GM19025 (cell line): ENCODE results near the gene GNAL.

Source experiments
- ATAC-seq: cut with Tn5 transposase; IDR thresholded peaks from one replicate; pipeline ENCODE4 v1.9.1; 2021; ENCODE audit warnings: mild to moderate bottlenecking, low read depth, moderate library complexity; ENCODE audit not compliant: unreplicated experiment

GNAL gene

DNA sequence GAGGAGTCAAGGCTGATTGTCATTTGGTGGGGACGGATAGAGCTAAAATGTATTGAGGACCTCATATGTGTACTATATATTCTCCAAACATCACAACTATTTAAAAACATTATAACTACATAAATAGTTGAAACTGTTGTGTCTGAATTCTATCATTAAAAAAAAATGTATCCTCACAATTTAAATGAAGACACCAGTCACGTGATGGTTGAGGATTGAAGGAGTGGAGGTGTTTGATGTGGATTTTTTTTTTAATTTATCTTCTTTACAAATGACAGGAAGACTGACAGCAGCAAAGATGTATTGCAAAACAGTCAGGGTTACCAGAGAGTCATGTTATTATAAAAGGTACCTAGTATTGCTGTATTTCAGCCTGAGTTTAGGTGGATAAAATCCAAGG lies 30.0 kb downstream of the GNAL start:
- no peak for ATAC-seq

DNA sequence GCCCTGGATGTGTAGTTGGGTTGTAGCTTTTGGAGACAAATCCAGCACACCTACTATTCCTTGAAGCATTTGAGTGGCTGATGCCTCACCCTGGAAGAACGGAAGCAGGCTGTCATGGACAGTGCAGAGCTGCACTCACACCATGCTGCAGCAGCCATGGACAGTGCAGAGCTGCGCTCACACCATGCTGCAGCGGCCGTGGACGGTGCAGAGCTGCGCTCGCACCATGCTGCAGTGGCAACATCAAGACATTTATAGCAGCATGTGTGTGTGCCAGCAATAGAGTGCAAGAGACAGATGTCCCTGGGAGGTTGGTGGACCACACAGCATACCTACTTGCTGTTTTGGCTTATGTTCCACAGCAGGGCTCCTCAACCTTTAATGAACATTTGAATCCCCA lies 30.6 kb downstream of the GNAL start:
- no peak for ATAC-seq

DNA sequence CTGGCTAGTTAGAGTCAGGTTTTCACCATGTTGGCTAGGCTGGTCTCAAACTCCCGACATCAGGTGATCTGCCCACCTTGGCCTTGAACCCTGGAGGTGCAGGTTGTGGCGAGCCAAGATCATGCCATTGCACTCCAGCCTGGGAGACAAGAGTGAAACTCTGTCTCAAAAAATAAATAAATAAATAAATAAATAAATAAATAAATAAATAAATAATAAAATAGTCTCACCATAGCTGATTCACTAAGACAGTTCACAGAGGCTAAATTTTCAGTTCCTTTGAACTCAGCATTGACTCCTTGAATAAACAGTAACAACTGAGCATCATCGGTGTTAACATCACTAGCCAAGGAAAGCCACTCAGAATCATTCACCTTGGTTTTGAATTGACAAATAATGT lies 32.7 kb downstream of the GNAL start:
- no peak for ATAC-seq

DNA sequence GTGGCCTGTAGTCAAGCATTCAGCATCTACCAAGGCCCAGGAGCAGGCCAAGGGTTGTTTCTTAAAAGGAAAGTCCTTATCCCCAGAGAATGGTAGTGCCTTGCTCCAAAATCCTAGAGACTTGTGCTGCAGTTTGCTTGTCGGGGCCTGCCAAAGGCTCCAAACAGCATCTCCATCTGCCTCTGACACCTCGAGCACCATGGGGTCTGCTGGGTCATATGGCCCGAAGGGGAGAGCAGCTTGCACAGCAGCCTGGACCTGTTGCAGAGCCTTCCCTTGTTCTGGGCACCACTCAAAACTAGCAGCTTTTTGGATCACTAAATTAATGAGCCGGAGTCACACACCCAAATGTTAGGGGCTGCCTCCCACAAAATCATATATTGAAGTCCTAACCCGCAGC lies 35.7 kb downstream of the GNAL start:
- no peak for ATAC-seq

DNA sequence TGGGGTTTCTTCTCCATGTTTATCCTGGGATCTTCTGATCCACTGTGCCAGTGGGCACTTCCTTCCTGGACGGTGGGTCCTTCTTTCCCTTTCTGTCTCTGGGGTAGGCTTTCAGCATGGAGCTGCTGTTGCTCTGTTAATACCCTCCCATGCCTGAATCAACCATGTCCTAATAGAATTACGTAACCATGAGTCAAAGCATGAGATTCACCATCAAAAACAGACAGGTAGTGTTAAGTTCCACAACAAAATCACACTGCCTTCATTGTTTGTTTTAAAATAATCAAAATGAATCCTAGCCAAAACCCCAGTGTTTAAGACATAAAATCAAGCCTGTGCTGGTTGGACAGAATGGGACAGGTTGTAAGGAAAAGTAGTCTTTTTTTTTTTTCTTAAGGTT lies 37.5 kb downstream of the GNAL start:
- ATAC-seq = no peak

DNA sequence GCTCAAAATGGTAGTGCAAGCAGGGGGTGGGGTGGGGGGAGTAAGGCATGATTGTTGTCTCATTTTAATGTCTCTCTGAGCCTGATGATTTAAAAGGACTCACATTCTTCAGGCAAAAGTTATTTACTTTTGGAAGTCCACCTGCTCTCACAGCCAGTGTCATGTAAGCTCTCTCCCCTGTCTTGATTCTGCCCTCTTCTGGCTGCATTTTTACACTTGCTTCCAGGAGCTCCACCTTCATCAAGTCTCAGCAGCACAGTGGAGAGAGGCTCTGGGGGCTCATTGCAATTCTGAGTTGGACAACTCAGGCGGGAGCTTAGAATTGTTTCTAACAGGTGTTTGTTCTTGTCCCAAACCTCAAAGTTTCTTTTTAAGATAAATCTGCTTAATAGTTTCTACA lies 39.2 kb downstream of the GNAL start:
- no peak for ATAC-seq

DNA sequence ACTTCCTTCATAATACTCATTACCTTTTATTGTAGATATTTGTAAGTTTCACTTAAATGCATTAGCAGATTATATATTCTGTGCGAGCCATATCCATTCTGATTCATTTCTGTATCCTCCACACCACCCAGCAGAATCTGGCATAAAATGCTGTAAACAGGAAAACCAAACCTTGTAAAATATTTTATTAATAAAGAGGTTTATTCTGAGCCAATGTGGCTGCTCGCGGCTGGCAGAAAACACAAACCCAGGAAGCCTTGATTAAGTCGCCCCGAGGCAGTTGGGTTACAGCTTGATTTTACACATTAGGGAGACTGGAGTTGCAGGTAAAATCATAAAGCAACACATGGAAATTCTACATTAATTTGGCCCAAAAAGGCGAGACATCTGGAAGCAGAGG lies 40.5 kb downstream of the GNAL start:
- ATAC-seq = no peak

DNA sequence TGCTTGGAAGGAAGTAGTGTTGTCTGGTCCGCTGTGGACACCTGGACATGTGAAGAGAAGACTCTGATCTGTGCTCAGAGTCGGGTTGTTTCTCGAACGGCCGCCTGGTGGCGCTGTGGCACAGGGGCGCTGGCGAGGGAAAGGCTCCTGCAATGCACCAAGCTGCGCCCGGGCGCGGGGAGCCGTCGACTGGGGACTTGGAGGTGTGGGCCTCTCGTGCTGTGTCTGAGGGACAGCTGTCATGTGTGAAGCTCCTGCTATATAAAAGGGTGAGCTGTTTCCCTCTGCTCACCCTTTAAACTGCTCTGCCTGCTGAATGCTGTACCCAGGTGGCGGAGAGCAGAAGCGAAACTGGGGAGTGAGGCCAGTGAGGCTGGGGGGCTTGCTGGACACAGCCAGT lies 44.0 kb downstream of the GNAL start:
- peak; percentile 63 for ATAC-seq

DNA sequence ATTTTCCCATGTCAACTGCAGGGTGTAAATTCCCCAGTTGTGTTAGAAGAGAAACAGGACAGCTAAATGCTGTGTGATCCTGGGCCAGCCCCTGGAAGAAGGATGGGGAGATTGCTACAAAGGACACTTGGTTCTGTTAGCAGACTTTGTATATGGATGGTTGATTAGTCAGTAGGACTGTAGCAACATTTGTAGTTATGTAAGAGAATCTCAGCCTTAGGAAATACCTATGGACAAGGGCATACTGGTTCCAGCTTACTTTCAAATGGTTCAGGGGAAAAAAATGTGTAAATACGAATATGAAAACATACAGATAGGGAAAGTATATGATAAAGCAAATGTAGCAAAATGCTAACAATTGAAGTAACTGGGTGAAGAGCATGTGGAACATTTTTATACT lies 47.6 kb downstream of the GNAL start:
- no peak for ATAC-seq

DNA sequence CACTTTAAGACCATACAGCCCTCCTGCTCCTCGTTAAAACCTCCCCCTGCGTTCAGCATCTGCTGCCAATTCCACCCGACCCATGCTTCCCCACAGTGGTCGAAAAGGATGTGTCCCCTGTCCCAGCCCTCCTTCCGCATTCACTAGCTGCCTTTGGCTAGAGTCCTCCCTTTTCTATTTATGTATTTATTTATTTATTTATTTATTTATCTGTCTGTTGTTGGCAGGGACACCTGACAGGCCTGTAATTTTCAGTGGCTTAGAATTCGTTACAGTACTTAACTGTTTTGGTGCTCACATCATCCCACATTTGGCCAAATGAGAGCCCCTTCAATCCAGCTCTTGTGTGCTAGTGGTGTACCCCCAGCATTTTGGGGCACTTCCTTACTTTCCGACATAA lies 50.8 kb downstream of the GNAL start:
- ATAC-seq = no peak

DNA sequence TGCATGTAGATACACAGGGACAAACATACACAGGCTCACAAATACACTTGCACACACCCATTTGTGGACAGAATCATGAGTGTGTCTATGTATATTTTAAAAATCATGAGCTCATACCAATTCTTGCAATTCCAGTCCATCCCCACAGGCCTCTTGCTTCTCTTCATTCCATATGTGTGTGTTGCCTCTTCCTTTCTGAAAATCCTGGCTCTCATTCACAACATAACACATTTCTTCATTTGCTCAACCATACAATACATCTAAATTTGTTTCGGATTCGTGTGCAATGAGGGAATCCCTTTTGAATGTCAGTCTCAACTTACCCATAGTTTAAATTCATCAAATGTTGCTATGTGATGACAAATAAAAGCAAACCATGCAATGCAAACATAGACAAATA lies 51.4 kb downstream of the GNAL start:
- ATAC-seq = no peak

DNA sequence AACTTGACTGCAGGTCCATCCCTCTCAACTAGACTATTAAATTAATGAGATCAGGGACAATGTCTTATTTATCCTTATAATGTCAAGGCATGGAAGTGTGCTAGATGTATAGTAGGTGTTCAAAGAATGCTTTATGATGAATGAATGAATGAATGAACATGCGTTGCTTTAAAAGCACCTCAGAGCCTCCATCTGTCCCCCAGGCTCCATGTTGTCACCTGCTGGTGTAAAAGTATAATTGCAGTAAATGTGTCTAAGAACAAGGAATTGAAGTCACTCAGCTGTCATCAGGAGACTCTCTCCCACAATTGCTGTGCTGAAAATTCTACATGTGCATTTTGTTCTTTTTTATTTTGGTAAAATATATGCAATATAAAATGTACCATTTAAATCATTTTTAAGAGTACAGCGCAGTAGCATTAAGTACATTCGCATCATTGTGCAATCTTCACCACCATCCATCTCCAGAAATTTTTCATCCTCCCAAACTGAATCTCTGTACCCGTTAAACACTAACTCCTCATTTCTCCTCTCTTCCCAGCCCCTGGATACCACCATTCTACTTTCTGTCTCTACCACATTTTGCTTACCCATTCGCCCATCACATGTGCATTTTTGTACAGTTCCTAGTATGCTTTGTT lies 52.6 kb downstream of the GNAL start:
- ATAC-seq = no peak

DNA sequence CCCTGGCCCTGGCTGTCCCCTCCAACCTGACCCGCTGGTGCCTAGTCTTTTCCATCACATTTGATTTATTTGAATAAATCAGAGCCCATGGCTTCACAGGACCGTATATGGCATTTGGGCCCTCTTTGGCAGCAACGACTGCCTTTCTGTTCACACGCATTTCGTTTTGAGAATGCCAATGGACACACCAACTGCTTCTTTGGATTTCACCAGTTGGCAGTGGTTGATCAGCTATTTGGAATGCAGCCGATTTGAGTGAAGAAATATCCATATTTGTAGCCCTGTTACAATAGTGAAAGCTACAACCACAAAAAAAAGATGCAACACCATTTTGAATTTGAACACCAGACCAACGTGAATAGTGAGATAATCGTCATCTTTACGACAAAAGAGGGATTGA lies 56.5 kb downstream of the GNAL start:
- no peak for ATAC-seq

DNA sequence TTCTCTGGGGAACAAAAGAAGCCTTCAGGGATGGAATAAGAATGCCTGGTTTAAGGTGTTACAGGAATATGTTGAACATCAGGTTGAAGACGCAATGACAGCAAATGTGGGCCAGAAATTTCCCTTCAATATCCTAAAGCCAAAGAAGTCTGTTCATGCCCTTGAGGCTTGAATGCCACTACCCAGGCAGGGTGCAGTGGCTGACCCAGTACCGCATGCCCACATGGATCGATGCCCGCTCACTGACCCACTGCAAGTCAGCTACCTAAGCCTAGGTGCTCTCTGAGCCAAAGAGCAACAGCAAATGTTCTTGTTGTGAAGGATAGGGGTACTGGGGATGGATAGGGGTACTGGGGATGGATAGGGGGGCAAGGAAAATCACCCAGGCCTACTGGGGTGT lies 58.2 kb downstream of the GNAL start:
- no peak for ATAC-seq

DNA sequence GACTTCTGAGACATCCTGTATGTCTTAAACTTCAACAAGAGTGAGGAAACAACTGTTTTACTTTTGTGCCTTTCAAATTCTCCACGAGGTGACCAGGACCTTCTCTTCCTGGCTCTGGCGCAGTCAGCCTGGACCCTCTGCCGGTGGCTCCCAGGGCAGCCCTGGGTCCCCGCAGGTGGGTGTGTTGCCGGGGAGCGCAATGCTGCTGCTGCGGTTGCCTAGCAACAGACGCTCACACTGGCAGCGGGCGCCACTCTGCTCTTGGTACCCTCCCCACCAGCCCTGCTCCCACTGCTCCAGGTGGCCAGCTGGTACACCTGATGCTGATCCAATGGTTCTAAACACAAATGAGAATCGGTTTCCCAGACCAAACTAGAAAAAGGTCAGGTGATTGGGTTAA lies 58.7 kb downstream of the GNAL start:
- no peak for ATAC-seq

DNA sequence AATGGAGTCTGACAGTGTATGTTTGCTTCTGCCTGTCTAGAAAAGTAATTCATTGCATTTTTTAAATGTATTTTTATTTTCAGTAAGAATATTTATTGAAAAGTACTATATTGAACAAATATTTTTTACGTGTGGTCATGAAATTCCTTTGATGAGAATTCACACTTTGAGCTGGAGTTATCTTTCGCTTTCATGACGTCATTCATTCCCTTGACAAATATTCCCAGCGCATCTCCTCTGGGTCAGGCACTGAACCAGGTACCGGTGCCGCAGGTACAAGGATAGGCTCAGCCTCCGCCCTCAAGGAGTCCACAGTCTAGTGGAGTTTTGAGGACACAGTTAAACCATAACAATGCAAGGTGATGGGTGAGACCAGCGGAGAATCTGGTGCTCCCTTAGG lies 60.2 kb downstream of the GNAL start:
- no peak for ATAC-seq

DNA sequence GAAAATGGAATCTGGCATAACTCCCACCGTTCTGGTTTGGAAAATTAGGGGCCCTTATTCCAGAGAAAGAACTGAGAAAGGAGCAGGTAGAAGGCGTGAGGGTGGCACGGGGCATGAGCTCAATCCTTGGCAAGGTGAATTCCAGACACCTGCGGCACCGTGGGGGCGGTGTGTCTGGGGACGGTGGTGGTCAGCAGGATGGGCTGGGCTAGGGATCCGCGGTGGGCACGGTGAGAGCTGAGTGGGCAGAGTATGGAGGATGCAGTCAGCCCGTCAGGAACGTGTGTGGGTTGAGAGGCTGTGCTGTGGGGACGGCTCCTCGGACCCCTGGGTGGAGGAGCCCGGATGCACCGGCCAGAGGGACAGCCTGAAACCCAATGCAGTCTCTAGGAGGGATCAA lies 61.1 kb downstream of the GNAL start:
- ATAC-seq = no peak

DNA sequence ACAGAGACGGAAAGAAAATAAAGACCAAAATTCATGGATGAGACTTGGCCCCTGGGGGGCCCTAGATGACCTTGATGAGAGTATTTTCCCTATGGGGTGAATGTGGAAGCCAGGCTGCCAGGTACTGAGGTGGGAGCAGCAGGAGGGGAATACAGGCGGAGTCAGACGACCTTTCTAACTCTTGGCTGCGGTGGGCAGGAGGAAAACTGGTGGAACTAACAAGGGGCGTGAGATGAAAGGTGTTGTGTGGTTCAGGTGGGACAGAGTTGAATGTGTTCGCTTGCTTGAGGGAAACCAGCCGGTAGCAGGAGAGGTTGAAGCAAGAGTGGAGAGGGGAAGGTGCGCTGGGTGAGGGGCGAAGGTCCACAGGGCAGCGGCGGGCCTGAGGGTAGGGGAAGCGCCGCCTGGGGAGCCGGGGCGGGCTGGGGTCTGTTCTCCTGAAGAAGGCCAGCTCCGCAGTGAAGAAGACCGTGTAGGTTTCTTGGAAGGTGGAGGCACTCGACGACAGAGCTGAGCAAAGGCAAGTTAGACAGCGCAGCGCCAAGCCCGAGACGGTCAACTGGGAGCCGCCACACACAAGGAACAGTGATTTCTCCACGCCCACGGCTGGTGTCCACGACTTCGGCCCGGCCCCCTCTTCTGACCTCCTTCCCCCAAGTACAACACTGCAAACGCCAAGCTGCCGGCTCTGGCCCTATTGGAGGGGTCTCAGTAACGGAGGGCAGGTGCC lies 61.7 kb downstream of the GNAL start:
- no peak for ATAC-seq

DNA sequence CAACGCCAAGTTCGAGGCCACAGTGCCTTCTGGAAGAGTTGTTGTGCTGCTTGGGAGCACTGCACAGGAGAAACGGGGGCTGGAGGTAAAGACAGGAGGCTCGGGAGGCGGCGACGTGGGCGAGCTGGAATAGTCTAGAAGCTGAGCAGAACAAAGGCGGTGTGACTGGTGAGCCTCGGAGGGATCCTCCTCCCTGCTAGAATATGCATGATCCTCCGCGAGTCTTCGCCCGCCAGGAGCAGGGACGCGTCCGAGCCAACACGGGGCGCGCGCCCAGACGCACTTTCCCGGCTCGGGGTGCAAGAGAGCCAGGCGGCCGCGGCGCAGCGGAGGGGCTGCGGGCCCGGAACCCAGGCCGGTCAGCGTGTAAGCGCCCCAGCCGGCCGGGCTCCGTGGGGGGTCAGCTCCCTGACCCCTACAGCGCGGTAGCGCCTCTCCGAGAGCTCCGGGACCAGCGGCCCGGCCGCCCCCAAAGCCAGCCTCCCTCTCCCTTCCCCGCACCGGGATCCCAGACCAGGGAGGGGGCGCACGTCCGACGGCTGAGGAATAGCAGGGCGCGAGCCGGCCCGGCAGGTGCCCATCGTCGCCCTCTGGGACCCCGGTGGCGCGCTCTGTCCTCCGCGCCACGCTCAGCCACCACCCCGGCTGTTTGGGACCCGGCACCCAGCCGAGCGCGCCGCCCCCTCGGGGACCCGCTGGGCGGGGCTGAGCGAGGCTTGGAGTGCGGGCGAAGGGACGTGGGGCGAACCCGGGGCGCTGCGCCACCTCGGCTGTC lies 62.5 kb downstream of the GNAL start:
- ATAC-seq = no peak

DNA sequence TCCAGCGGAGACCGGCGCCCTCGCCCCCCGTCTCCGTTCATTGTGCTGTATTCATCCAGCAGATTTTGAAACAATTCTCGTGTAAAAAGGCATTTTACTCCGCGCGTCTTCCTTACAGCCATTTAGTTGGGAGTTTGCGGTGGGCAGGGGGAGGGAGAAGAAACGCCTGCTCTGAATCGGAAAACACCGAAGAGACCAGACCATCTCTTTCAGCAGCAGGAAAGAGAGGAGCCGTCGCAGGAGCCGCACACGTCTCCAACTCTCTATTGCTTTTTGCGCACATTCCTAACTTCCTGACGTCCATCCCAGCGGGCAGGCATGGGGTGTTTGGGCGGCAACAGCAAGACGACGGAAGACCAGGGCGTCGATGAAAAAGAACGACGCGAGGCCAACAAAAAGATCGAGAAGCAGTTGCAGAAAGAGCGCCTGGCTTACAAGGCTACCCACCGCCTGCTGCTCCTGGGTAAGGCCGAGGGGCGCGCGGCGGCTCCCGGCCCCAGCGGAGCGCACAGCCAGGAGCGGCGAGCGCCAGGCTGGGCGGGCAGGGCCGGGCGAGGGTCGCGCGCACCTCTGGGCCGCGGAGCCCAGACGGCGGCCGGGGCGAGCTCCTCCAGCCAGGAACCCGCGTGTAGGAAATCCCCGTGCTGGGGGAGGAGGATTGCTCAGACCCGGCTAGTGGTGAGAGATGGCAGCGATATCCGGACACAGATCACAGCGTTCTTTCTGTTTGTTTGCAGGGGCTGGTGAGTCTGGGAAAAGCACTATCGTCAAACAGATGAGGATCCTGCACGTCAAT lies 63.2 kb downstream of the GNAL start:
- ATAC-seq = no peak

DNA sequence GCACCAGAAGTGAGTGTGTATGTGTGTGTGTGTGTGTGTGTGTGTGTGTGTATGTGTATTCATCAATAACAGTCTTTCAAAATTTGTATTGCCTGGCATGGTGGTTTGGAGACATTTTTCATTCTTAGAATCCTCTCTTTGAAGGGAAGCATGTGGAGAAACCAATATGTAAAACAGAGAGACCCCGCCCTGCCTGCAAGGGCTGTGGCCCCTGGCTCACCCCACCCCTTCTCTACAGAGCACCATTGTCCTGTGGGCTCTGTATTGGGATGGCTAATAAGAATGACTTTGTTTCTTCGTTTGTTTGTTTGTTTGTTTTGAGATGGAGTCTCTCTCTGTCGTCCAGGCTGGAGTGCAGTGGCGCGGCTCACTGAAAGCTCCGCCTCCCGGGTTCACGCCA lies 65.9 kb downstream of the GNAL start:
- ATAC-seq = no peak
